ENCODE data around the gene REEP1.

- TF ChIP-seq ZBTB10 (CRISPR knock-in tag; IDR thresholded peaks at IDR 0.05; ENCODE audit: borderline replicate concordance) (no peak), KDM2A (CRISPR knock-in tag; IDR thresholded peaks at IDR 0.05; ENCODE audit: borderline replicate concordance, low read depth) (no peak), MAX (IDR thresholded peaks at IDR 0.05) (no peak)
These were observed 46.7 kb downstream of the REEP1 start for GRCh38 chr2:86290596-86291327.
